Endothelial cell of umbilical vein (primary cell): ENCODE measurements around the gene PRDX1.

Source experiments
- CTCF ChIP-seq, 2 donors: IDR thresholded peaks; 1 replicate in 1 of 2; 2 replicates in 1 of 2; pipeline ENCODE4 v1.5.1; 2011; ENCODE audit warnings: low read length in 2 of 2, mild to moderate bottlenecking in 2 of 2, moderate library complexity in 2 of 2, control low read depth in 1 of 2, inconsistent platforms in 1 of 2, low read depth in 1 of 2; ENCODE audit not compliant: insufficient read depth in 1 of 2; ENCODE audit errors: extremely low read depth in 1 of 2
- EZH2 ChIP-seq: IDR thresholded peaks from 2 replicates; pipeline ENCODE4 v1.6.1; 2012; ENCODE audit warnings: borderline replicate concordance, low read depth, mild to moderate bottlenecking, moderate library complexity, low read length, inconsistent platforms; ENCODE audit not compliant: severe bottlenecking
- FOS ChIP-seq: IDR thresholded peaks from 2 replicates; pipeline ENCODE4 v1.6.1; 2011; ENCODE audit warnings: mild to moderate bottlenecking, low read length, moderate library complexity, borderline replicate concordance; ENCODE audit not compliant: insufficient read depth
- GATA2 ChIP-seq: IDR thresholded peaks from 2 replicates; pipeline ENCODE4 v1.7.0; 2011; ENCODE audit warnings: low read depth, mild to moderate bottlenecking, moderate library complexity, mixed read lengths, low read length; ENCODE audit not compliant: insufficient read length, insufficient read depth
- JUN ChIP-seq: IDR thresholded peaks from 2 replicates; pipeline ENCODE4 v1.6.1; 2011; ENCODE audit warnings: borderline replicate concordance, low read depth; ENCODE audit not compliant: insufficient read length, insufficient read depth
- MAX ChIP-seq: IDR thresholded peaks from 2 replicates; pipeline ENCODE4 v1.6.1; 2011; ENCODE audit not compliant: insufficient read depth, insufficient read length
- POLR2A ChIP-seq: IDR thresholded peaks from 2 replicates; pipeline ENCODE4 v1.6.1; 2012; ENCODE audit warnings: low read depth, mild to moderate bottlenecking, control low read depth, low read length
- POLR2AphosphoS5 ChIP-seq: IDR thresholded peaks from 2 replicates; pipeline ENCODE4 v1.6.1; 2012; ENCODE audit warnings: low read depth, mild to moderate bottlenecking, control low read depth, low read length, moderate library complexity; ENCODE audit not compliant: insufficient read depth

- TF ChIP-seq CTCF (IDR thresholded peaks at IDR 0.05; ENCODE audit: extremely low read depth in 1 of 2, insufficient read depth in 1 of 2, low read depth in 1 of 2, low read length in 2 of 2): no peak
- TF ChIP-seq FOS: no peak
- TF ChIP-seq POLR2A: no peak
- no peak for TF ChIP-seq MAX
- TF ChIP-seq EZH2: no peak
- TF ChIP-seq GATA2: no peak
- TF ChIP-seq POLR2AphosphoS5: no peak
- TF ChIP-seq JUN: no peak
These were observed 14.5 kb downstream of the PRDX1 start for GRCh38 chr1:45507195-45507594.
